Stimulated activated CD4-positive, alpha-beta T cell treated with anti-CD3 and anti-CD28 coated beads, TNF-alpha, amount 100 ng/mL, for 48 hours (primary cell): ENCODE results near the gene FBXW4.

Source experiments
- DNase-seq, 3 donors: peaks; one replicate each; pipeline ENCODE4 v3.0.0-alpha.2; 2020; ENCODE audit warnings: low read depth in 3 of 3

FBXW4 gene, protein sequence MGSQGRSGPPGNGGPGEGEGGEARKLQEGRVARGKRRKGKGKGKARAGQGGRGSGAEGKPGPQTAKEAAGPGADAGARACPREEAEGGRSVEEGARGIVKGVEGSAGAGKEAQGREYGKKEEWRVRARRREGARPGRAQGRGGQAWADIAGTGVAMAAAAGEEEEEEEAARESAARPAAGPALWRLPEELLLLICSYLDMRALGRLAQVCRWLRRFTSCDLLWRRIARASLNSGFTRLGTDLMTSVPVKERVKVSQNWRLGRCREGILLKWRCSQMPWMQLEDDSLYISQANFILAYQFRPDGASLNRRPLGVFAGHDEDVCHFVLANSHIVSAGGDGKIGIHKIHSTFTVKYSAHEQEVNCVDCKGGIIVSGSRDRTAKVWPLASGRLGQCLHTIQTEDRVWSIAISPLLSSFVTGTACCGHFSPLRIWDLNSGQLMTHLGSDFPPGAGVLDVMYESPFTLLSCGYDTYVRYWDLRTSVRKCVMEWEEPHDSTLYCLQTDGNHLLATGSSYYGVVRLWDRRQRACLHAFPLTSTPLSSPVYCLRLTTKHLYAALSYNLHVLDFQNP

DNA sequence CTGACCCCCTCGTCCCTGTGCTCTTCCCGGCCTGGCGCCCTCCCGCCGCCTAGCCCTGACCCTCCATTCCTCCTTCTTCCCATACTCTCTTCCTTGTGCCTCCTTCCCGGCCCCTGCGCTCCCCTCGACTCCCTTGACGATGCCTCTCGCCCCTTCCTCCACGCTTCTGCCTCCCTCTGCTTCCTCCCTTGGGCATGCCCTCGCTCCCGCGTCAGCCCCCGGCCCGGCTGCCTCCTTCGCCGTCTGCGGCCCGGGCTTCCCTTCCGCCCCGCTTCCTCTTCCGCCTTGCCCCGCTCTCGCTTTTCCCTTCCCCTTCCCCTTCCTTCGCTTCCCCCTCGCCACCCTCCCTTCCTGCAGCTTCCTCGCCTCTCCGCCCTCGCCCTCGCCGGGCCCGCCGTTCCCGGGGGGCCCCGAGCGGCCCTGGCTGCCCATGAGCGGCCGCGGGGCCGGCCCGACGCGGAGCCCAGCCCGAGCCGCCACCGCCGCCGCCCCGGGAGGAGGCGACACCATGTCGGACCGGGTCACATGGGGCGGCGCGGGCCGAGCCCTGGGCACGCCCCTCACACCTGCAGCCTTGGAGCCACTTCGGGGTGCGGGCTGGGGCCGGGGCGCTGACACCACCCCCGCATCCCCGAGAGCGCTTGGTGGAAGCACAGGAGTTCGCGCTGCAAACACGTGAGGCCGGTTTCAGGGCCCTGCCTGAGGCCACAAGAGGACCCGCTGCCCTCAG is at the start of gene FBXW4:
Gene FBXW4 (minus strand): TSS at position 497 of the 730 bp plus-strand sequence. CDS start 65 bp downstream, at position 432.
- DNase-seq = peak; percentile 40 to 73 (median 61)

DNA sequence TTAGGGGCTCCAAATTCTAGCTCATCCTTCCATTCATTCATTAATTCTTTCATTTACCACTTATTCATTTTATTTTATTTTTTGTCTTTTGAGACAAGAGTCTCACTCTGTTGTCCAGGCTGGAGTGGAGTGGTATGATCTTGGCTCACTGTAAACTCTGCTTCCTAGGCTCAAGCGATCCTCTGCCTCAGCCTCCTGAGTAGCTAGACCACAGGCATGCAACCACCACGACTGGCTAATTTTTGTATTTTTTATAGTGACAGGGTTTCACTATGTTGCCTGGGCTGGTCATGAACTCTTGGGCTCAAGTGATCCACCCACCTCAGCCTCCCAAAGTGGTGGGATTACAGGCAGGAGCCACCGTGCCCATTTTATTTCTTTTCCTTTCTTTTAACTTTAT is 49.3 kb upstream of the FBXW4 start:
- DNase-seq = no peak

DNA sequence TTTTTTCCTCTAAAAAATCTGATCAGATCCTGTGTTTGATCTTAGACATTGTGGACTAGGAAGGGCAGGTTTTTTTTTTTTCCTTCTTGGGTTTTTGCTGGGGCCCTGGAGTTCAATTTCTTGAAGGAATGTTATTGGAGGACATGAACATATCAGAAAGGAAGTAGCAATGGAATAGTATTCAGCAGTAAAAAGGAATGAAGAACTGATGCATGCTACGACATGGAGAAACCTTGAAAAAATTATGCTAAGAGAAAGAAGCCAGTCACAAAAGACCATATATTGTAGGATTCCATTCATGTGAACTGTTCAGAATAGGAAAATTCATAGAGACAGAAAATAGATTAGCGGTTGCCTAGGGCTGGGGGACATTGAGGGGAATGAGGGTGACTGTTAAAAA is 47.0 kb upstream of the FBXW4 start:
- DNase-seq = no peak

DNA sequence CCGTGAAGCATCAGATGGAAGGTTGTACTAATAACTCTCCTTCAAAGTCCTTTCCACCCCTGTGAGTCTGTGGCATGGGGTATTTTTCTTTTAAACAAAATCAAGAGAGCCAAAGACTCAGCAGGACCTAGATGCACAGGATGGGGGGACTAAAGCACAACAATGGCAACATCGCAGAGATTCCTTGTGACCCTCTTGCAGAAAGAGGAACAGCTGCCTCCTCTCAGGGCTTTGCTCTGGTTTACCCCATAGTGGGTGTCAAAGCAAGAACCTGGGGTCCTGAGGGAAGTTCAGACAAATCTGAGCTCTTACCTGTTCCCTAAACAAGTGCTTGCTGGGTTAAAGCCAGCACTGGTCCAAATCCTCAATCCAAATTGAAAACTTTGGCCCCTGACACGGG is 41.7 kb upstream of the FBXW4 start:
- DNase-seq = no peak

DNA sequence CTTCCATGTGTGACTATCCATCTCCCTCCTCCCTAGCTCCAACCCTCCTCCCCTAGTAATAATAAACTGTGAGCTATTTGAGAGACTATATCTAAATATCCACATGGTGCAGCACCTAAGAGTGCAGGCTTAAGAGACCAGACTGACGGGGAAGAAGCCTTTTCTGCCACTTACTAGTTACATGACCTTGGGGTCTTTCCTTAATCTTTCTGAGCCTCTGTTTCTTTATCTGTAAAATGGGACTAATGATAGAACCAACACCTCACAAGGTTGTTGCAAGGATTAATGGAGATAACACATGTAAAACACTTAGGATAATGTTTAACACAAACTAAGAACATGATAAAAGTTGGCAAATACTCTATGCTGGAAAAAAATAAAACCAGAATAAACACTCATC is 37.1 kb upstream of the FBXW4 start:
- no peak for DNase-seq

DNA sequence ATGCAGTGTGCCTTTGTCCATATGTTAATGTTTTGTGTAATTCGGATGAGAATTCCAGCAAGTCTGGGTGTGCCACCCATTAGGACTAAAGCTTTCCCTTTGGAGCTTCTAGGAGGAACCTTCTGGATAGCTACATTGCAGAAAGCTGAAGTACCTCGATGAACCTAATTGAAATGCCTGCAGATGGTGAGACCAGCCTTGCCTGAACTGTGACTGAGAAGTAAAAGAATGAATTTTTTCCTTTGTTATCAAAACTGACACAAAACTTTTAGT is 31.1 kb upstream of the FBXW4 start:
- no peak for DNase-seq

DNA sequence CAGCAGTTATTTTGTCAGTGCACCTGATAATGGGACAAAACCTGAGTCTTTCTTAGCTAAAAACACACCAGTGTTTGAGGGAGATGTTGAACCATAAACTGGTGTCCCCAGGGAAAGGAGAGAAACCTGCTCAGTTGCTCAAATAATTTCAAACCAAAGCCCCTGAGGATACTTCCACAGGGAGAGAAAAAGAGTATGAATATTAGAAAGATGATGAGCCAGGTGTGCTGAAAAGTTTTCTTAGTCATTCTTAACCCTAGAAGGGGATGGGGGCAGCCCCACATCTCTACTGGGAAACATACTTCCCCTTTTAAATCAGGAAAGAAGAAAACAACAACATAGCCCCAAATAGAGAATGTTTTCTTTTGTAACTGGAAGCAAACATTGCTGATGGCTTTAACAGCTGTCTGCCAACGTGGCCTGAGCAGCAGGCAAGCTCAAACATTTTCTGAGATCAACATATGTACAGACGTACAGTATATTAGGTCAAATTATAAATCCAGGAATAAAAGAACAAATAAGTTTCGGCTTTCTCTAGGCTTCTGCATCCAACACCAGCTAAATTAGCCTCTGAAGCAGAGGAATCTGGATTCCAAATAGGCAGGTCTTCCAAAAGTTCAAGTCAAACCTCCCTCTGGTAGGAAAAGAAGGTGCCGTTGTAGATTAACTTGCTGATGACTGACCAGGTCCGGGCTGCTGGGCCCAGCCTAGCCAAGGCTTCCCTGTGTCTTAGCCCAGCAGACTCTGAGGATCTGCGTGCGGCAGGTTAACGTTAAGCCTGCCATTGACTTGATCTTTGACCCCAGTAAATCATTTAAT is 30.5 kb upstream of the FBXW4 start:
- no peak for DNase-seq

DNA sequence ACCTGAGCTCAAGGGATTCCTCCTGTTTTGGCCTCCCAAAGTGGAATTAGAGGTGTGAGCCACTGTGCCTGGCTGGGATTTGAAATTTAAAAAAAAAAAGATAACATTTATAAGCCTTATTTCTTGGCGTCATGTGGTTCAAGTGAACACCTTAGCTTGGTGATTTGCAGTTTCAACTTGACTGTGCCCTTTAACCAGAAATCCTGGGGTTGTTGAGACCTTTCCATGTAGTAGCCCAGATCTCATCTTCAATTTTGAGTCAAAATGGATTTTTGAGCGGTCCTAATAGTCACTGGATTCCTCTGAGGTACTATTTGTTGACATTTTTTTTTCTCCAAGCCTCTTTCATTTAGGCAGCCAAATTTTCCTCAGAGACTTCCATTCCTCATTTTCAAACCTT is 29.5 kb upstream of the FBXW4 start:
- no peak for DNase-seq

DNA sequence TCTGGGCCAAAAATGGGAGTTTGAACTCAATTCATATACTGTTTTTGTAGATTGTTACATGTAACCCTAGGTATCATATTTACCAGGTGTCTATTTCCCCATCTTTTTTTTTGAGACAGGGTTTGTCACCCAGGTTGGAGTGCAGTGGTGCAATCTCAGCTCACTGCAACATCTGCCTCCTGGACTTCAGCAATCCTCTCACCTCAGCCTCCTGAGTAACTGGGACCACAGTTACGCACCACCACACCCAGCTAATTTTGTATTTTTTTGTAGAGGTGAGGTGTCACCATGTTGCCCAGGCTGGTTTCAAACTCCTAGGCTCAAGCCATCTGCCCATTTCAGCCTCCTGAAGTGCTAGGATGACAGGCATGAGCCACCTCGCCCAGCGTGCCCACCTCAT is 28.2 kb upstream of the FBXW4 start:
- no peak for DNase-seq

DNA sequence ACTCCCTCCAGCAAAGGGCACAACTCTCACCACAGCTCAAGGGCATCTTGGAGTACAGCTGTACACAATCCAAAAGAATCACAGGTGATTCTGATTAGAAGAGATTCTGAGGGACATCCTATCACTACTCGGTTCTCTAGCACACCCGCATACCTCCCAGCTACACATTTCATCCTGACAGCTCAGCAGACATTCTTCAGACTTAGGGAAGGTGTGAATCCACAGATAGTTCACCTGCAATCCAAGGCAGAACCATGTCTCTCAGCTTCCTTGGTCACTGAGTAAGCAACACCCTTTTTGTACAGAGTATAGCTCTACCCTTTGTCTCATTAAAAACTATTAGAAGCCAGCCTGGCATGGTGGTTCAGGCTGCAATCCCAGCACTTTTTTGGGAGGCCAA is 26.8 kb upstream of the FBXW4 start:
- no peak for DNase-seq

DNA sequence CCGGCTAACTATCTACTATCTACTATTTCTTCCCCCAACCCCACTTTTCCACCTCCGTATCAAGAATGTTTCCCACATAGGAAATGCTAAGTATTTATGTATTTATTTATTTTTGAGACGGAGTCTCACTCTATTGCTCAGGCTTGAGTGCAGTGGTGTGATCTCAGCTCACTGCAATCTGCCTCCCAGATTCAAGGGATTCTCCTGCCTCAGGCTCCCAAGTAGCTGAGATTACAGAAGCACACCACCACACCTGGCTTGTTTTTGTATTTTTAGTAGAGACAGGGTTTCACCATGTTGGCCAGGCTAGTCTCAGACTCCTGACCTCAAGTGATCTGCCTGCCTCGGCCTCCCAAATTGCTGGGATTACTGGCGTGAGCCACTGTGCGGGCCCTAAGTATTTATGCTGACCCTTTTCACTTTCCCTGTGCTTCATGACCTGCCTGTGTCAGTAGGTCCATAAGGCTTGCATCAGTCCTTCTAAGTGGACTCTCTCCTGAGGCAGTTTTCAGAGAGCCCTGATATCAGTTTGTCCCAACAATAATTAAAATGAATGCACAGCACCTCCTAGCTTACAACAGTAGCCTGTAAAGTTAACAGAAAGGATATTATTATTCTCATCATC is 25.7 kb upstream of the FBXW4 start:
- no peak for DNase-seq

DNA sequence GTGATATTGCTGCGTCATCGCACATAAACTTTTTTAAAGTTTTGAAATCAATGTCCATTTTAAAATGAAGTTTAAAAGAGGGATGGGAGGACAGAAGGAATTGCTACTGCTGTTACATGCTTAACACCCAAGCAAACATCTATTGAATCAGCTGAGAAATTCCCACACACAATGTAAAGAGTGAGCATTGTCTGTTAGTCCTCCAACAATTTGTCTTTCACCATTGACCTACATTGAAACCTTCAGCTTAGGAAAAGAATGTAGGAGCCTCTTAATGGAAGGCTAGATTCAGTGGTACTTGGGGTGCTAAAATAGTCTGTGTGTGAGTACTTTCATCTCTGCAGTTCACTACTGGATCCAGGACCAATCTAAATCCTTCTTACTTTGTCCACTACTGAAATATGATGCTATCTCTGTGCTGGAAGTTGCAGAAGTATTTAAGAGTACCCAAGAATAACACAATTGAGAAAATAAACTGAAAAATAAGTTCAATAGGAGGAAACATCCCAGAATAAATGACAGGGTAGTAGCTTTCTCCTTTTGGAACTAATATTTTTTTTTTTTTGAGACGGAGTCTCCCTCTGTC is 23.8 kb upstream of the FBXW4 start:
- no peak for DNase-seq

DNA sequence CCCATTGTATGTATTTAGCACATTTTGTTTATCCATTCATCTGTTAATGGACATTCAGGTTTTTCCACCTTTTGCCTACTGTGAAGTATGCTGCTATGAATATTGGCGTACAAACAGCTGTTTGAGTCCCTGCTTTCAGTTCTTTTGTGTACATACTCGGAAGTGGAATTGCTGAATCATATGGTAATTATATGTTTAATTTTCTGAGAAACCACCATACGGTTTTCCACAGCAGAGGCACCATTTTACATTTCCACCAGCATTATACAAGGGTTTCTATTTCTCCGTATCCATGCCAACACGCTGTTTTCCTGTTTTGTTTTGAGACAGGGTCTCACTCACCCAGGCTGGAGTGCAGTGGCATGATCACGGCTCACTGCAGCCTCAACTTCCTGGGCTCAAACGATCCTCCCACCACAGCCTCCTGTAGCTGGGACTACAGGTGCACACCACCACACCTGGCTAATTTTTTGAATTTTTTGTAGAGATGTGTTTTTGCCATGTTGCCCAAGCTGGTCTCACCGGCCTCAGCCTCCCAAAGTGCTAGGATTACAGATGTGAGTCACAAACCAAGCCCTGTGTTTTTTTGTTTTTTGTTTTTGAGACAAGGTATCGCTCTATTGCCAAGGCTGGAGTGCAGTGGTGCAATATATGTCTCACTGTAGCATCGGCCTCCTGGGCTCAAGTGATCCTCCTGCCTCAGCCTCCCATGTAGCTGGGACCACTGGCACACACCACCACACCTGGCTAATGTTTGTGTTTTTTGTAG is 22.1 kb upstream of the FBXW4 start:
- no peak for DNase-seq

DNA sequence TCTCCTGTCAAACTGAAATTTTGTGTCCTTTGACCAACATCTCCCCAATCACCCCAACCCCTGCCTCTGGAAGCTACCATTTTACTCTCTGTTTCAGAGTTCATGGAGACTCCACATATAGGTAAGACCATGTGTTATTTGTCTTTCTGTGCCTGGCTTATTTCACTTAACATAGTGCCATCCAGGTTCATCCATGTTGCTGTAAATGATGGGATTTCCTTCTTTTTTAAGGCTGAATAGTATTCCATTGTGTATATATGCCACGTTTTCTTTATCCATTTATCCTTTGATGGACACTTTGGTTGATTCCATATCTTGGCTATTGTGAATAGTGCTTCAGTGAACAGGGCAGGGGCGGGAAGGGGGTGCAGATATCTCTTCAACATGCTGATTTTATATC is 18.0 kb upstream of the FBXW4 start:
- no peak for DNase-seq

DNA sequence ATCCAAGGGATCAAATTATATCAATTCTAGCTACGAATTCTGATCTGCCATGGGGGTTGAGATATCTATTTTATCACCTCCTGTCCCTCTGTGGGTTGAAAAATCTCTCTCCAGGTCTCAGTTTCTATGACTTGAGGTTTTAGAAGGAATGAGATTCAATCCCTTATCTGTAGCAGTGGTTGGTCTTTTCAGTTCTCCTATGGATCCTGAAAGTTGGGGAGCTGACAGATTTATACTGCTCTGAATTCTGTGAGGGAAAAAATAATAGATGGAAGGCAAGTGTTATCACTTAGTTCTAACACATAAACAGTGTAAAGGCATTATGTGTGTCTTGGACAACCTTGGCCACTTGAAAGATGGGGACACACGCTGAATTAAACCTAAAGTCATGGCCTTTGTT is 15.8 kb upstream of the FBXW4 start:
- no peak for DNase-seq

DNA sequence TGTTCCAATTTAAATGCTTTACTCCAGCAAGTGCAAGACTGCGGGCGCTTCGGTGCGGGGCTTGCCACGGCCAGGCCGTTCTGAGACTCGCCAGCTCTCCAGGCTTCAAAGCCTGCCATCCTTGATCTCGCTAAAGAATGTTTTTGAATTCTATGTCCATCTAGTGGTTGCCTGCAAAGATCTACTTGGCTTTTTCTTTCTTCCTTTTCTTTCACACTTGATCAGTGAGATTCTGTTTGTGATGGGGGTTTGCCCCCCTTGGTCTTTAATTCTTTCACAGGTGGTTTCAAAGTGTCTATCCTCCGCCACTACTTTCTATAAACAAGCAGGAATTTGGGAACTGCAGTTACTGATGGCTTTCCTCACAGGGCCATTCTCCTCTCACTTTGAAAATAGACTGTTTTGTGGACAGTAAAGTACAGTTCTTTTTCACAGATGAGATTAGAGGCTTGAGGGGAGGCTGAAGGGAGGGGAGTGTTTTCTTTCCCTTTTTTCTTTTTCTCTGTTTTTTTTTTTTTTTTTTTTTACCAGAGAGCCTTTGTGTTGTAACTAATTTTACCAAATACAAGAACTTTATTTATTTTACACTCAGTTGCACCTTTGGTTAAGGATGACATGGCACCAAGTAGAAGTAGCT is 15.2 kb upstream of the FBXW4 start:
- DNase-seq = no peak

DNA sequence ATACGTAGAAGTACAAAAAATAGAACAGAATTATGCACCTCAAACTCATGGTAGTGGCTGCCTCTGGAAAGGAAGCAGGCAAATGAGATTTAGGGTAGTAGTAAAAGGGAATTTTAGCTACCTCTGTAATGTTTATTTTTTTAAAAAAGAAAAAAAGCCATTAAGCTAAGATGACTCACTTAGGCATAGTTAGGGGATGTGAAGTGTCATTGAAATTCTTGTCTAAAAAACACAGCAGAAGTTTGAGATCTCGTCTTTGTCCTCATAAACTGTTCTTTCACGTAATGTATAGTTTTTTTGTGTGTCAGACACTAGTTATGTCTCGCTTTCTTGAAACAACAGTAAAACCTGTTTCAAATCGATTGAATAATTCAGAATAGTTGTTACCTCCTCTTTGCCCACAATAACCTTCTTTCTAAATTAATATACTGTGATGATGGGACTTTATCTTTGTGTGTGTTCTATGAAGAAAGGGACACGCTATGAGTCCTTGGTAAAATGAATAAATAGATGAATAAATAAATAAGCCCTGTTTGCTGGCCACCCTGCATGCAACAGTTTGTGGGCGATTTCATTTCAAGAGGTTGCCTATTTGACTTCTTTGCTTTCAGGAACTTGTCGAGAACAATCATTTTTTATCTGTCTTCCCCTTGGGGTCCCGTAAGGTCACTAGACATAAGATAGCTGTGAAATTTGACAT is 14.5 kb upstream of the FBXW4 start:
- DNase-seq = no peak

DNA sequence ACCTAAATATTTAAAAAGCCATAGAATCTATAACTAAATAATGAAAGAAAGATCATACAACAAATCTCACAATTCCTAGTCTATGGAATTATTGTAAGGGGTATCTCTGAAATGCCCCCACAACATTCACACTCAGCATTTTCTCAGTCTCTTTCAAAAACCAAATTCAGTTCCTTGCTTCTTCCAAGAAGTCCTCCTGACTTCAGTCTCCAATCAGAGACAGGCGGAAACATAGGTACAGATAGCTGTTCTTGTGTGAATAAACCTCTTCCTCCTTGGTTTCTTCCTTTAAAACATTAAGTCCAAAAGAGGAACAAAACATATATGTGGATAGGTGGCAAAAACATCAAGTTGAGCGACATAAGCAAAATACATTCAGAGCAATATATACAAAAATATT is 13.9 kb upstream of the FBXW4 start:
- no peak for DNase-seq

DNA sequence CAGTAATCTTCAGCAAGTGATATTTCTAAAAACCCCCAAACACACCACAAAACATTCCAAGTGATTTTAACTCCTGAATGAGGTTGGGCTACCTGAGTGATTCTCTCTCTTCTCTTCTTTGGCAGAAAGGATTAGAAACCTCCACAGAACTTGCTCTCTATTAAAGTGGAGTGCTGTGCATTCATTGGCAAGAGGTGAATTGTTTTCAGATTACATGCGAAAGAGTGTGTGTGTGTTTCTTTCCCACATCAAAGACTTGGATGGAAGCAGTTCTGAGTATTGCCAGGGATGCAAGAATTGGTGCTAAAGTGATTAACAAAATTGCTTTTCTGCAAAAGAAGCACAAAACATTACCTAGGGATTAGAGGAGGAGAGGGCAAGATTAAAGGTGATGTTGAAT is 13.1 kb upstream of the FBXW4 start:
- DNase-seq = no peak

DNA sequence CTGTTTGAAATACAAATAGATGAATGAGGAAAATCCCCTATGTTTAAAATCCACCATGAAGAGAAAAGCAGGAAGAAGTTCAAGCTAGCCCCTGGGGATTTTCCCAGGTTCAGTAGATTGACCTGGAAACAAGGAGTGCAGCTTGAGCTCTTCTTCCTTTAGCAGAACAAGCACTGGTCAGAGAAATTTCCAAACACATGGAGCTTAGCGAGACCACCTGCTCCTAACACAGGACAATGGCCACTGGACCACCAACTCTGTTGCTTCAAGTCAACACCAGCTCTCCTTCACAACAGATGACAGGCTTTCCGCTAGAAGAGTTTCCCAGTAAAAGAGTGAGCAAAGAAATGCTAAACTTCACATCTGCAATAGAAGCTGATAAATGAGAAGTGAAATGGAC is 9.4 kb upstream of the FBXW4 start:
- no peak for DNase-seq
